ENCODE results near the gene GDPD1.

- TF ChIP-seq CTCF (IDR thresholded peaks at IDR 0.05): no peak
- no peak for TF ChIP-seq POLR2A (IDR thresholded peaks at IDR 0.05)
Measured at GRCh38 chr17:59267776-59268175, 47.5 kb downstream of the GDPD1 start.

All from Peyer's patch (tissue), 4 donors.